ENCODE data around the gene UCHL3. TPM values are rescaled to one million over a fixed set of nuclear protein-coding genes. Genes with fewer than 3 reads are reported as not detected.

The UCHL3 gene
- 31.3 and 41.9 TPM in 2 replicates for total RNA-seq

GRCh38 chr13:75549262-75550158 is at the start of gene UCHL3:
TSS of gene UCHL3 (plus strand) at chr13:75549791. CDS start at chr13:75549821, 30 bp downstream.

GRCh38 chr13:75537401-75538365 is 11.9 kb upstream of the UCHL3 start, which contains the start of gene COMMD6:
TSS of gene COMMD6 (minus strand) at chr13:75537841. CDS start at chr13:75537805, 36 bp downstream.

GRCh38 chr13:75635828-75636435 is 86.3 kb downstream of the UCHL3 start, which contains the start of gene LMO7:
TSS of gene LMO7 (plus strand) at chr13:75636330. CDS start at chr13:75636658, 328 bp downstream.

Other genes with a start within 250 kb of the UCHL3 start
- 14.7 and 16.7 TPM in 2 replicates for gene TBC1D4, start 67.6 kb upstream of the UCHL3 start, total RNA-seq
- 40.9 and 41.5 TPM in 2 replicates for gene COMMD6, start 11.9 kb upstream of the UCHL3 start, total RNA-seq
- gene LMO7, start 86.5 kb downstream of the UCHL3 start, total RNA-seq, result 79.4 and 98.9 TPM in 2 replicates

Measured in smooth muscle cell of trachea (primary cell).